IMR-90 (cell line): ENCODE measurements around the gene DYNC2H1. TPM values are rescaled to one million over a fixed set of nuclear protein-coding genes. Genes with fewer than 3 reads are reported as not detected.
A peak's percentile ranks its signal among the peaks of the same experiment; 100 is the strongest.

Experiments
- ATAC-seq: fragments of 200-7000 bp; cut with Tn5 transposase; 2 replicates; pipeline ENCODE4 v1.9.1; 2020; ENCODE audit warnings: low read depth, mild to moderate bottlenecking, moderate library complexity
- BruUV-seq: library from RNA; stranded (reverse); fragments of 400-500 nt; replicated peaks from 2 replicates; lab custom pipeline; 2021; lab: Mats Ljungman, UMichigan
- CTCF ChIA-PET: fragments of 300-600 bp; formaldehyde crosslinking; extraction: SDS; loops from one replicate; lab custom pipeline; 2021; ENCODE audit warnings: antibody characterized with exemption; lab: Yijun Ruan, JAX
- POLR2A ChIA-PET: fragments of 300-600 bp; sonication (Branson Sonifier 250); formaldehyde crosslinking; loops from one replicate; lab custom pipeline; 2022; ENCODE audit warnings: antibody characterized with exemption; ENCODE audit not compliant: unreplicated experiment; lab: Charles Lee
- DNase-seq: peaks from one replicate; pipeline ENCODE4 v3.0.0; 2013
- H2AFZ ChIP-seq: replicated peaks from 2 replicates; pipeline ENCODE3; 2013; ENCODE audit warnings: low read length, mild to moderate bottlenecking; ENCODE audit not compliant: poor library complexity
- H2AK5ac ChIP-seq: 2 replicates; pipeline ENCODE4 v1.6.1; 2013; ENCODE audit warnings: low read depth, low read length, inconsistent platforms
- H2AK9ac ChIP-seq: replicated peaks from 2 replicates; pipeline ENCODE3; 2013; ENCODE audit warnings: mild to moderate bottlenecking, low read depth, low read length, moderate library complexity; ENCODE audit not compliant: poor library complexity
- H2BK120ac ChIP-seq: 2 replicates; pipeline ENCODE4 v1.6.1; 2013; ENCODE audit warnings: low read depth, low read length, inconsistent platforms
- H2BK15ac ChIP-seq: 3 replicates; pipeline ENCODE4 v1.6.1; 2013; ENCODE audit warnings: low read depth, low read length, inconsistent platforms
- H2BK20ac ChIP-seq: 2 replicates; pipeline ENCODE4 v1.6.1; 2013; ENCODE audit warnings: low read depth, mild to moderate bottlenecking, inconsistent platforms, low read length, moderate library complexity
- H2BK5ac ChIP-seq: 2 replicates; pipeline ENCODE4 v1.6.1; 2013; ENCODE audit warnings: mild to moderate bottlenecking, low read depth, low read length, inconsistent platforms; ENCODE audit not compliant: poor library complexity, severe bottlenecking
- H3K14ac ChIP-seq: replicated peaks from 2 replicates; pipeline ENCODE4 v1.6.1; 2013; ENCODE audit warnings: low read depth, low read length, inconsistent platforms
- H3K18ac ChIP-seq: 2 replicates; pipeline ENCODE4 v1.6.1; 2013; ENCODE audit warnings: low read depth, low read length, control low read depth
- H3K23ac ChIP-seq: 2 replicates; pipeline ENCODE4 v1.6.1; 2013; ENCODE audit warnings: low read depth, low read length, inconsistent platforms
- H3K27ac ChIP-seq: 2 replicates; pipeline ENCODE4 v1.5.1; 2013; ENCODE audit warnings: mild to moderate bottlenecking, control low read depth, low read length; ENCODE audit not compliant: insufficient read depth
- H3K27me3 ChIP-seq: 2 replicates; pipeline ENCODE4 v1.6.1; 2013; ENCODE audit warnings: low read length; ENCODE audit not compliant: control insufficient read depth, insufficient read depth
- H3K36me3 ChIP-seq: 2 replicates; pipeline ENCODE4 v1.6.1; 2013; ENCODE audit warnings: low read length, mixed read lengths; ENCODE audit not compliant: control insufficient read depth, insufficient read depth
- H3K4ac ChIP-seq: 2 replicates; pipeline ENCODE4 v1.6.1; 2013; ENCODE audit warnings: low read depth, low read length, inconsistent platforms
- H3K4me1 ChIP-seq: 2 replicates; pipeline ENCODE4 v1.6.1; 2013; ENCODE audit warnings: low read length, mixed read lengths; ENCODE audit not compliant: control insufficient read depth, insufficient read depth
- H3K4me2 ChIP-seq: 2 replicates; pipeline ENCODE4 v1.6.1; 2013; ENCODE audit warnings: low read depth, mild to moderate bottlenecking, control low read depth, low read length, moderate library complexity
- H3K4me3 ChIP-seq: 2 replicates; pipeline ENCODE4 v1.5.1; 2013; ENCODE audit warnings: low read depth, mild to moderate bottlenecking, control low read depth, low read length, moderate library complexity; ENCODE audit not compliant: insufficient read depth
- H3K56ac ChIP-seq: 2 replicates; pipeline ENCODE4 v1.6.1; 2013; ENCODE audit warnings: low read length, inconsistent platforms; ENCODE audit not compliant: insufficient read depth; ENCODE audit errors: extremely low read depth
- H3K79me1 ChIP-seq, 2 experiments: 2 replicates each; pipeline ENCODE4 v1.6.1; 2013; ENCODE audit warnings: low read length in 2 of 2, inconsistent platforms in 1 of 2, low read depth in 1 of 2
- H3K9ac ChIP-seq: 2 replicates; pipeline ENCODE4 v1.6.1; 2013; ENCODE audit warnings: low read depth, low read length, control low read depth
- H3K9me1 ChIP-seq: 2 replicates; pipeline ENCODE4 v1.6.1; 2013; ENCODE audit warnings: low read length, inconsistent platforms; ENCODE audit not compliant: insufficient read depth
- H3K9me3 ChIP-seq: 2 replicates; pipeline ENCODE4 v1.6.1; 2013; ENCODE audit warnings: low read length; ENCODE audit not compliant: control insufficient read depth, insufficient read depth
- H4K20me1 ChIP-seq: 2 replicates; pipeline ENCODE4 v1.6.1; 2013; ENCODE audit warnings: low read length, inconsistent platforms; ENCODE audit not compliant: insufficient read depth
- H4K5ac ChIP-seq: 2 replicates; pipeline ENCODE4 v1.6.1; 2013; ENCODE audit warnings: mild to moderate bottlenecking, low read depth, low read length, control low read depth
- H4K8ac ChIP-seq, 2 experiments: 2 replicates each; pipeline ENCODE4 v1.6.1; 2013; ENCODE audit warnings: low read depth in 2 of 2, low read length in 2 of 2, control low read depth in 1 of 2, inconsistent platforms in 1 of 2
- H4K91ac ChIP-seq: 2 replicates; pipeline ENCODE4 v1.6.1; 2013; ENCODE audit warnings: low read depth, low read length, inconsistent platforms; ENCODE audit not compliant: insufficient read depth
- CTCF ChIP-seq: conservative IDR thresholded peaks from 2 replicates; pipeline ENCODE4 v1.5.1; 2012; ENCODE audit warnings: mild to moderate bottlenecking, low read depth, low read length, improper control_type of control experiment
- ELK1 ChIP-seq: fragments of 150-350 bp; IDR thresholded peaks from 2 replicates; pipeline ENCODE4 v1.6.1; 2016; ENCODE audit warnings: low read depth, mild to moderate bottlenecking, low read length, moderate library complexity, borderline replicate concordance
- MAZ ChIP-seq: IDR thresholded peaks from 2 replicates; pipeline ENCODE4 v1.6.1; 2012; ENCODE audit warnings: low read depth, mild to moderate bottlenecking, low read length, improper control_type of control experiment, moderate library complexity, borderline replicate concordance
- MXI1 ChIP-seq: IDR thresholded peaks from 2 replicates; pipeline ENCODE4 v1.6.1; 2012; ENCODE audit warnings: low read depth, mild to moderate bottlenecking, low read length, moderate library complexity, borderline replicate concordance
- NFE2L2 ChIP-seq: fragments of 150-350 bp; IDR thresholded peaks from 2 replicates; pipeline ENCODE4 v1.6.1; 2016; ENCODE audit warnings: low read depth, mild to moderate bottlenecking, low read length
- RAD21 ChIP-seq: IDR thresholded peaks from 2 replicates; pipeline ENCODE4 v1.6.1; 2012; ENCODE audit warnings: low read length, improper control_type of control experiment
- RCOR1 ChIP-seq: IDR thresholded peaks from 2 replicates; pipeline ENCODE4 v1.6.1; 2012; ENCODE audit warnings: mild to moderate bottlenecking, low read length, improper control_type of control experiment; ENCODE audit not compliant: insufficient replicate concordance
- RFX5 ChIP-seq: IDR thresholded peaks from 2 replicates; pipeline ENCODE4 v1.8.0; 2012; ENCODE audit warnings: low read depth, mild to moderate bottlenecking, low read length, moderate library complexity
- dilution Hi-C: fragments of 300-500 bp; cut with HindIII; formaldehyde crosslinking; loops from one replicate; pipeline ENCODE4 v1.14.3; 2018; ENCODE audit warnings: low sequenced_read_pairs; ENCODE audit not compliant: unreplicated experiment
- in situ Hi-C: fragments of 300-500 bp; cut with MboI; formaldehyde crosslinking; loops from 3 replicates; pipeline ENCODE4 v1.14.3; 2019; ENCODE audit warnings: low sequenced_read_pairs, inconsistent platforms, mixed read lengths
- intact Hi-C: fragments of 100-400 bp; cut with micrococcal nuclease; formaldehyde crosslinking; loops from 2 replicates; pipeline ENCODE4 v1.10.0; 2022
- polyA plus RNA-seq, 3 experiments: library from polyadenylated mRNA; depleted of rRNA; stranded (reverse); fragments of >200 nt; gene quantifications; 2 replicates each; pipeline ENCODE4 v1.2.3, GENCODE V29; 2012; ENCODE audit warnings: low replicate concordance in 1 of 3
- total RNA-seq: library from RNA; depleted of rRNA; stranded (reverse); fragments of >200 nt; gene quantifications from 2 replicates; pipeline ENCODE4 v1.2.3, GENCODE V29; 2012

DYNC2H1 gene
- total and polyA plus RNA-seq, 2 of the 4 experiments (the other 2 are of a cell fraction), result 5.7 to 21.0 TPM

DNA sequence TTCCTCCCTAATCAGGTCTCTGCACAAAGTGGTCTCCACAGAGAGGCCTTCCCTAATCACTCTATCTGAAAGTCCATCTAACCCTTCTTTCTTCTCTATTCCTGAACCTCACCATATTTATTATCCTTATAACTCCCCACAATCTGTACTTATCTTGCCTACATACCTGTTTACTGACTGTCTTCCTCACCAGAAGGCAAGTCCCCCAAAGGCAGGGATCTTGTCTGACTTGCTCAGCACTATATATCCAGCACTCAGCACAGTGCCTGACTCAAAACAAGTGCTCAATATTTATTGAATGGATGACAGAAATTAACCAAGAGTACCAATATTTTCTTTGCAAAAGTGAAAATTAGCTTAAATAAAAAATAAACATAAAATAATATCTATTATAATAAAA, 22.8 kb upstream of the DYNC2H1 start:
- H3K27ac ChIP-seq, result no peak overlapping the region
- in situ Hi-C loops, result no loop called here
- no peak overlapping the region for H3K14ac ChIP-seq
- no peak overlapping the region for H2BK5ac ChIP-seq
- no peaks in the 10 kb centered on the region for H3K4me1 ChIP-seq
- no peak overlapping the region for H3K4me3 ChIP-seq
- H3K56ac ChIP-seq, result no peak overlapping the region
- intact Hi-C loops, result no loop called here
- H3K18ac ChIP-seq, result no peak overlapping the region
- H4K8ac ChIP-seq, result no peak overlapping the region
- H2AK9ac ChIP-seq, result no peak overlapping the region
- no peak overlapping the region for H2AFZ ChIP-seq
- no peaks in the 10 kb centered on the region for H3K27me3 ChIP-seq
- H2BK15ac ChIP-seq, result no peak overlapping the region
- ChIA-PET POLR2A (no interaction called here), CTCF (interaction anchor here (0.6 kb wide), 1 partner anchor 29 kb away, joined by 3 read pairs; no protein-coding TSS in a partner anchor)
- TF ChIP-seq MXI1 (no peak), RAD21 (no peak), CTCF (no peak), ELK1 (no peak), RCOR1 (no peak), MAZ (no peak), RFX5 (no peak), NFE2L2 (no peak)
- no peak overlapping the region for H4K5ac ChIP-seq
- no peak for ATAC-seq
- BruUV-seq, result no TSS peak
- no peaks in the 10 kb centered on the region for H3K9me3 ChIP-seq
- H2BK120ac ChIP-seq, result no peak overlapping the region
- H2BK20ac ChIP-seq, result no peak overlapping the region
- H3K36me3 ChIP-seq, result peaks cover 10% of the 10 kb centered on the region
- peaks cover 10% of the 10 kb centered on the region for H4K20me1 ChIP-seq
- H3K4me2 ChIP-seq, result no peak overlapping the region
- no peak overlapping the region for H4K91ac ChIP-seq
- H2AK5ac ChIP-seq, result no peak overlapping the region
- DNase-seq, result peak; percentile 36
- dilution Hi-C loops, result no loop called here
- H3K23ac ChIP-seq, result no peak overlapping the region
- peaks cover 3% of the 10 kb centered on the region; the same call in 1 of the 2 replicates for H3K9me1 ChIP-seq
- peaks cover 3 to 35% of the 10 kb centered on the region in 2 experiments; a peak in 3 of 4 replicates for H3K79me1 ChIP-seq
- H3K9ac ChIP-seq, result no peak overlapping the region
- H3K4ac ChIP-seq, result no peak overlapping the region
